GM23338 (cell line): ENCODE data around the gene SLC5A4. TPM values are rescaled to one million over a fixed set of nuclear protein-coding genes. Genes with fewer than 3 reads are reported as not detected.

ENCODE experiments used
- ATAC-seq: fragments of 200-7000 bp; cut with Tn5 transposase; 3 replicates; pipeline ENCODE4 v1.9.1; 2020
- DNase-seq: peaks from one replicate; pipeline ENCODE4 v3.0.0-alpha.2; 2015; ENCODE audit warnings: low spot score
- H2AFZ ChIP-seq: fragments of 200-600 bp; sonication (generic); 2 replicates; pipeline ENCODE4 v1.8.0; 2016; ENCODE audit warnings: antibody characterized with exemption, mild to moderate bottlenecking, moderate library complexity
- H3F3A ChIP-seq: fragments of 200-600 bp; sonication (generic); replicated peaks from 2 replicates; pipeline ENCODE4 v1.8.0; 2017; ENCODE audit warnings: antibody characterized with exemption, mixed run types, low read depth
- H3K27ac ChIP-seq: fragments of 200-600 bp; sonication (generic); 2 replicates; pipeline ENCODE4 v1.6.1; 2016; ENCODE audit warnings: low read depth
- H3K27me3 ChIP-seq: fragments of 200-600 bp; sonication (generic); 2 replicates; pipeline ENCODE4 v1.8.0; 2016; ENCODE audit warnings: mild to moderate bottlenecking, mixed run types, moderate library complexity; ENCODE audit not compliant: insufficient read depth
- H3K36me3 ChIP-seq: fragments of 200-600 bp; sonication (generic); 2 replicates; pipeline ENCODE4 v1.8.0; 2016; ENCODE audit warnings: mild to moderate bottlenecking; ENCODE audit not compliant: insufficient read depth
- H3K4me1 ChIP-seq: fragments of 200-600 bp; sonication (generic); 2 replicates; pipeline ENCODE4 v1.8.0; 2016; ENCODE audit warnings: mild to moderate bottlenecking, moderate library complexity; ENCODE audit not compliant: insufficient read depth
- H3K4me2 ChIP-seq: fragments of 200-600 bp; sonication (generic); 2 replicates; pipeline ENCODE4 v1.7.1; 2017; ENCODE audit warnings: mixed run types
- H3K4me3 ChIP-seq: fragments of 200-600 bp; sonication (generic); 2 replicates; pipeline ENCODE4 v1.6.1; 2016; ENCODE audit warnings: mixed run types
- H3K79me2 ChIP-seq: fragments of 200-600 bp; sonication (generic); replicated peaks from 2 replicates; pipeline ENCODE4 v1.8.0; 2017; ENCODE audit warnings: mild to moderate bottlenecking; ENCODE audit not compliant: insufficient read depth
- H3K9me2 ChIP-seq: fragments of 200-600 bp; sonication (generic); 2 replicates; pipeline ENCODE4 v1.8.0; 2017; ENCODE audit not compliant: insufficient read depth
- H4K20me1 ChIP-seq: fragments of 200-600 bp; sonication (generic); replicated peaks from 2 replicates; pipeline ENCODE4 v1.8.0; 2017; ENCODE audit warnings: mild to moderate bottlenecking; ENCODE audit not compliant: insufficient read depth
- H3K27ac Mint-ChIP-seq: 2 replicates; pipeline ENCODE4 v1.8.0; 2020; ENCODE audit warnings: inconsistent platforms, mild to moderate bottlenecking, moderate library complexity, mixed read lengths
- H3K27me3 Mint-ChIP-seq: 3 replicates; pipeline ENCODE4 v1.8.0; 2022; ENCODE audit warnings: low read depth, mild to moderate bottlenecking, moderate library complexity, mixed read lengths, inconsistent platforms; ENCODE audit not compliant: insufficient read depth, poor library complexity
- H3K36me3 Mint-ChIP-seq: 3 replicates; pipeline ENCODE4 v1.8.0; 2021; ENCODE audit warnings: low read depth, mild to moderate bottlenecking, inconsistent platforms, moderate library complexity, mixed read lengths
- H3K4me1 Mint-ChIP-seq: 3 replicates; pipeline ENCODE4 v1.8.0; 2020; ENCODE audit warnings: mild to moderate bottlenecking, inconsistent platforms, mixed read lengths
- H3K4me3 Mint-ChIP-seq: 3 replicates; pipeline ENCODE4 v1.8.0; 2021; ENCODE audit warnings: moderate library complexity, mild to moderate bottlenecking, inconsistent platforms, mixed read lengths
- H3K9me3 Mint-ChIP-seq: 3 replicates; pipeline ENCODE4 v1.8.0; 2020; ENCODE audit warnings: moderate library complexity, mild to moderate bottlenecking, inconsistent platforms, mixed read lengths
- ETS1 ChIP-seq: IDR thresholded peaks from 2 replicates; pipeline ENCODE4 v1.6.1; 2016; ENCODE audit warnings: antibody characterized with exemption
- EZH2 ChIP-seq: fragments of 200-600 bp; sonication (generic); IDR thresholded peaks from one replicate; pipeline ENCODE4 v1.8.0; 2017; ENCODE audit warnings: antibody characterized with exemption, mild to moderate bottlenecking, low read depth; ENCODE audit not compliant: unreplicated experiment
- EZH2phosphoT487 ChIP-seq: fragments of 200-600 bp; sonication (generic); IDR thresholded peaks from one replicate; pipeline ENCODE4 v1.8.1; 2018; ENCODE audit warnings: antibody characterized with exemption; ENCODE audit not compliant: unreplicated experiment
- JUNB ChIP-seq: IDR thresholded peaks from one replicate; pipeline ENCODE4 v1.6.1; 2016; ENCODE audit warnings: antibody characterized with exemption; ENCODE audit not compliant: unreplicated experiment
- POLR2AphosphoS5 ChIP-seq: IDR thresholded peaks from 2 replicates; pipeline ENCODE4 v1.6.1; 2016; ENCODE audit warnings: antibody characterized with exemption, low read depth
- REST ChIP-seq: IDR thresholded peaks from one replicate; pipeline ENCODE4 v1.6.1; 2018; ENCODE audit warnings: antibody characterized with exemption; ENCODE audit not compliant: unreplicated experiment
- STAT1 ChIP-seq: IDR thresholded peaks from one replicate; pipeline ENCODE4 v1.6.1; 2016; ENCODE audit warnings: antibody characterized with exemption; ENCODE audit not compliant: unreplicated experiment
- ZNF114 ChIP-seq: fragments of 250-450 bp; sonication (Bioruptor Pico); IDR thresholded peaks from 2 replicates; pipeline ENCODE4 v1.5.0; 2020; ENCODE audit warnings: mild to moderate bottlenecking, moderate library complexity
- ZNF331 ChIP-seq: fragments of 250-450 bp; sonication (Bioruptor Pico); IDR thresholded peaks from 2 replicates; pipeline ENCODE4 v1.5.0; 2020; ENCODE audit warnings: low read depth, mild to moderate bottlenecking, moderate library complexity
- polyA plus RNA-seq: library from polyadenylated mRNA; unstranded; fragments of >200 nt; fragmentation: Nextera tagmentation; extraction: Ambion mirVana; gene quantifications from 2 replicates; pipeline ENCODE4 v1.2.1, GENCODE V29; 2016
- total RNA-seq: library from RNA; depleted of rRNA; stranded (reverse); fragments of >200 nt; shearing (Covaris generic); gene quantifications from 2 replicates; pipeline ENCODE4 v1.2.3, GENCODE V29; 2014
- TF ChIP-seq, protein P1 (sequence below): fragments of 250-450 bp; sonication (Bioruptor Pico); IDR thresholded peaks from 2 replicates; pipeline ENCODE4 v1.5.0; 2020; ENCODE audit warnings: mild to moderate bottlenecking, moderate library complexity
- TF ChIP-seq, protein P2 (sequence below), 2 experiments: fragments of 200-600 bp in 1 of 2; sonication (generic) in 1 of 2; conservative IDR thresholded peaks; 2 replicates each; pipeline versions ENCODE4 v1.5.1 to v1.6.1; 2016 to 2017; ENCODE audit warnings: antibody characterized with exemption in 2 of 2, low read depth in 2 of 2, mild to moderate bottlenecking in 2 of 2, moderate library complexity in 1 of 2

SLC5A4 gene
- total and polyA plus RNA-seq, 2 experiments from 2014 or later, result 0.16 TPM; not detected in 1

DNA sequence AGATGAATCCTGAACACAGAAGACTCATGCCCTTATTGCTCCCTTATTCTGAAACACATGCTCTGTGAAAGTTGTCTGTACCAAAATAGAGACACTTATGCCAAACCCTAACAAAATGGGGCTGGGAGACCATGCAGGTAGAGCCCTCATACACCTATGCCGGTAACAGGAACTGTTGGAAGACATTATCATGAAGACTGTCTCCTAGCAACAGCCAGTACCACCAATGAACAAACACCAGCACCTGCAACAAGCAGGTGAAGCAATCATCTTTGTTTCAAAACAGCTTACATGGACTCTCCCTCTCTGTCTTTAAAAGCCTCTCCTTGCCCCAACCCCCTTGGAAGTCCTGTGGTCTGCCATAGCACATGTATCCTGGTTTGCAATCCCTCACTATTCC, 17.2 kb downstream of the SLC5A4 start (continued):
- TF ChIP-seq REST, result no peak
- TF ChIP-seq ETS1, result no peak
- TF ChIP-seq JUNB, result no peak
- TF ChIP-seq ZNF114 (CRISPR knock-in tag), result no peak
- no peak for TF ChIP-seq ZNF331 (CRISPR knock-in tag)
- TF ChIP-seq EZH2phosphoT487, result no peak

GRCh38 chr22:32236970-32237369, 18.2 kb downstream of the SLC5A4 start:
- peaks cover 6% of the 10 kb centered on the region for H3K4me1 Mint-ChIP-seq
- TF ChIP-seq EZH2 (no peak), ETS1 (no peak), STAT1 (no peak), JUNB (no peak), POLR2AphosphoS5 (no peak), ZNF331 (CRISPR knock-in tag) (no peak)
- TF ChIP-seq, protein P1, sequence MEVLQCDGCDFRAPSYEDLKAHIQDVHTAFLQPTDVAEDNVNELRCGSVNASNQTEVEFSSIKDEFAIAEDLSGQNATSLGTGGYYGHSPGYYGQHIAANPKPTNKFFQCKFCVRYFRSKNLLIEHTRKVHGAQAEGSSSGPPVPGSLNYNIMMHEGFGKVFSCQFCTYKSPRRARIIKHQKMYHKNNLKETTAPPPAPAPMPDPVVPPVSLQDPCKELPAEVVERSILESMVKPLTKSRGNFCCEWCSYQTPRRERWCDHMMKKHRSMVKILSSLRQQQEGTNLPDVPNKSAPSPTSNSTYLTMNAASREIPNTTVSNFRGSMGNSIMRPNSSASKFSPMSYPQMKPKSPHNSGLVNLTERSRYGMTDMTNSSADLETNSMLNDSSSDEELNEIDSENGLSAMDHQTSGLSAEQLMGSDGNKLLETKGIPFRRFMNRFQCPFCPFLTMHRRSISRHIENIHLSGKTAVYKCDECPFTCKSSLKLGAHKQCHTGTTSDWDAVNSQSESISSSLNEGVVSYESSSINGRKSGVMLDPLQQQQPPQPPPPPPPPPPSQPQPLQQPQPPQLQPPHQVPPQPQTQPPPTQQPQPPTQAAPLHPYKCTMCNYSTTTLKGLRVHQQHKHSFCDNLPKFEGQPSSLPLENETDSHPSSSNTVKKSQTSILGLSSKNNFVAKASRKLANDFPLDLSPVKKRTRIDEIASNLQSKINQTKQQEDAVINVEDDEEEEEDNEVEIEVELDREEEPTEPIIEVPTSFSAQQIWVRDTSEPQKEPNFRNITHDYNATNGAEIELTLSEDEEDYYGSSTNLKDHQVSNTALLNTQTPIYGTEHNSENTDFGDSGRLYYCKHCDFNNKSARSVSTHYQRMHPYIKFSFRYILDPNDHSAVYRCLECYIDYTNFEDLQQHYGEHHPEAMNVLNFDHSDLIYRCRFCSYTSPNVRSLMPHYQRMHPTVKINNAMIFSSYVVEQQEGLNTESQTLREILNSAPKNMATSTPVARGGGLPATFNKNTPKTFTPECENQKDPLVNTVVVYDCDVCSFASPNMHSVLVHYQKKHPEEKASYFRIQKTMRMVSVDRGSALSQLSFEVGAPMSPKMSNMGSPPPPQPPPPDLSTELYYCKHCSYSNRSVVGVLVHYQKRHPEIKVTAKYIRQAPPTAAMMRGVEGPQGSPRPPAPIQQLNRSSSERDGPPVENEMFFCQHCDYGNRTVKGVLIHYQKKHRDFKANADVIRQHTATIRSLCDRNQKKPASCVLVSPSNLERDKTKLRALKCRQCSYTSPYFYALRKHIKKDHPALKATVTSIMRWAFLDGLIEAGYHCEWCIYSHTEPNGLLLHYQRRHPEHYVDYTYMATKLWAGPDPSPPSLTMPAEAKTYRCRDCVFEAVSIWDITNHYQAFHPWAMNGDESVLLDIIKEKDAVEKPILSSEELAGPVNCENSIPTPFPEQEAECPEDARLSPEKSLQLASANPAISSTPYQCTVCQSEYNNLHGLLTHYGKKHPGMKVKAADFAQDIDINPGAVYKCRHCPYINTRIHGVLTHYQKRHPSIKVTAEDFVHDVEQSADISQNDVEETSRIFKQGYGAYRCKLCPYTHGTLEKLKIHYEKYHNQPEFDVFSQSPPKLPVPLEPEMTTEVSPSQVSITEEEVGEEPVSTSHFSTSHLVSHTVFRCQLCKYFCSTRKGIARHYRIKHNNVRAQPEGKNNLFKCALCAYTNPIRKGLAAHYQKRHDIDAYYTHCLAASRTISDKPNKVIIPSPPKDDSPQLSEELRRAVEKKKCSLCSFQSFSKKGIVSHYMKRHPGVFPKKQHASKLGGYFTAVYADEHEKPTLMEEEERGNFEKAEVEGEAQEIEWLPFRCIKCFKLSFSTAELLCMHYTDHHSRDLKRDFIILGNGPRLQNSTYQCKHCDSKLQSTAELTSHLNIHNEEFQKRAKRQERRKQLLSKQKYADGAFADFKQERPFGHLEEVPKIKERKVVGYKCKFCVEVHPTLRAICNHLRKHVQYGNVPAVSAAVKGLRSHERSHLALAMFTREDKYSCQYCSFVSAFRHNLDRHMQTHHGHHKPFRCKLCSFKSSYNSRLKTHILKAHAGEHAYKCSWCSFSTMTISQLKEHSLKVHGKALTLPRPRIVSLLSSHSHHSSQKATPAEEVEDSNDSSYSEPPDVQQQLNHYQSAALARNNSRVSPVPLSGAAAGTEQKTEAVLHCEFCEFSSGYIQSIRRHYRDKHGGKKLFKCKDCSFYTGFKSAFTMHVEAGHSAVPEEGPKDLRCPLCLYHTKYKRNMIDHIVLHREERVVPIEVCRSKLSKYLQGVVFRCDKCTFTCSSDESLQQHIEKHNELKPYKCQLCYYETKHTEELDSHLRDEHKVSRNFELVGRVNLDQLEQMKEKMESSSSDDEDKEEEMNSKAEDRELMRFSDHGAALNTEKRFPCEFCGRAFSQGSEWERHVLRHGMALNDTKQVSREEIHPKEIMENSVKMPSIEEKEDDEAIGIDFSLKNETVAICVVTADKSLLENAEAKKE (CRISPR knock-in tag), result no peak
- TF ChIP-seq, protein P2, sequence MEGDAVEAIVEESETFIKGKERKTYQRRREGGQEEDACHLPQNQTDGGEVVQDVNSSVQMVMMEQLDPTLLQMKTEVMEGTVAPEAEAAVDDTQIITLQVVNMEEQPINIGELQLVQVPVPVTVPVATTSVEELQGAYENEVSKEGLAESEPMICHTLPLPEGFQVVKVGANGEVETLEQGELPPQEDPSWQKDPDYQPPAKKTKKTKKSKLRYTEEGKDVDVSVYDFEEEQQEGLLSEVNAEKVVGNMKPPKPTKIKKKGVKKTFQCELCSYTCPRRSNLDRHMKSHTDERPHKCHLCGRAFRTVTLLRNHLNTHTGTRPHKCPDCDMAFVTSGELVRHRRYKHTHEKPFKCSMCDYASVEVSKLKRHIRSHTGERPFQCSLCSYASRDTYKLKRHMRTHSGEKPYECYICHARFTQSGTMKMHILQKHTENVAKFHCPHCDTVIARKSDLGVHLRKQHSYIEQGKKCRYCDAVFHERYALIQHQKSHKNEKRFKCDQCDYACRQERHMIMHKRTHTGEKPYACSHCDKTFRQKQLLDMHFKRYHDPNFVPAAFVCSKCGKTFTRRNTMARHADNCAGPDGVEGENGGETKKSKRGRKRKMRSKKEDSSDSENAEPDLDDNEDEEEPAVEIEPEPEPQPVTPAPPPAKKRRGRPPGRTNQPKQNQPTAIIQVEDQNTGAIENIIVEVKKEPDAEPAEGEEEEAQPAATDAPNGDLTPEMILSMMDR (conservative IDR thresholded peaks at IDR 0.05; ENCODE audit: low read depth in 2 of 2), result no peak

More at GRCh38 chr22:32236970-32237369, 18.2 kb downstream of the SLC5A4 start:
- Histone ChIP-seq H3K4me1 (no peaks in the 10 kb centered on the region), H3F3A (no peaks in the 10 kb centered on the region), H3K27me3 (0 out of 2 replicates have a peak, but pooled peaks cover 4% of the 10 kb centered on the region), H3K9me2 (peaks cover 10% of the 10 kb centered on the region; the same call in 1 of the 2 replicates), H4K20me1 (no peaks in the 10 kb centered on the region), H2AFZ (no peak overlapping the region; the same call in 1 of the 2 replicates), H3K36me3 (no peaks in the 10 kb centered on the region), H3K27ac (no peak overlapping the region), H3K4me3 (no peak overlapping the region), H3K4me2 (no peak overlapping the region), H3K79me2 (no peaks in the 10 kb centered on the region)
- DNase-seq (peak; percentile 10), ATAC-seq (no peak)
- Mint-ChIP-seq H3K27ac (no peak overlapping the region), H3K27me3 (peaks cover 2% of the 10 kb centered on the region), H3K36me3 (no peaks in the 10 kb centered on the region), H3K4me3 (no peak overlapping the region), H3K9me3 (no peaks in the 10 kb centered on the region)
